HG03378 (cell line): ENCODE measurements around the gene ZMIZ2.
"Not testable (repeated sequence)": the region's sequence is repeated elsewhere in the genome, so short reads cannot be mapped to it uniquely, and the experiment has no call there.

Source experiments
- ATAC-seq: cut with Tn5 transposase; IDR thresholded peaks from one replicate; pipeline ENCODE4 v1.9.1; 2021; ENCODE audit warnings: mild to moderate bottlenecking, moderate library complexity; ENCODE audit not compliant: unreplicated experiment

The ZMIZ2 gene

GRCh38 chr7:44748045-44748947, at the start of gene ZMIZ2:
TSS of gene ZMIZ2 (plus strand) at chr7:44748847. CDS start at chr7:44756250, 7,403 bp downstream.
- no peak for ATAC-seq

- not testable (repeated sequence) for ATAC-seq
These were observed 49.0 kb upstream of the ZMIZ2 start for GRCh38 chr7:44699598-44699997.

- ATAC-seq = no peak
These were observed 48.3 kb upstream of the ZMIZ2 start for GRCh38 chr7:44700322-44700721.

- not testable (repeated sequence) for ATAC-seq
These were observed 45.3 kb upstream of the ZMIZ2 start for GRCh38 chr7:44703391-44703790.

- ATAC-seq = no peak
These were observed 44.7 kb upstream of the ZMIZ2 start for GRCh38 chr7:44703921-44704320.

- ATAC-seq = no peak
These were observed 43.2 kb upstream of the ZMIZ2 start for GRCh38 chr7:44705434-44705833.

- no peak for ATAC-seq
These were observed 41.7 kb upstream of the ZMIZ2 start for GRCh38 chr7:44706788-44707557.

GRCh38 chr7:44707558-44708230, 41.0 kb upstream of the ZMIZ2 start:
- ATAC-seq = no peak

- no peak for ATAC-seq
These were observed 39.4 kb upstream of the ZMIZ2 start for GRCh38 chr7:44709011-44709915.

GRCh38 chr7:44709945-44710596, 38.6 kb upstream of the ZMIZ2 start:
- ATAC-seq = no peak

GRCh38 chr7:44711528-44711927, 37.1 kb upstream of the ZMIZ2 start:
- no peak for ATAC-seq

GRCh38 chr7:44712012-44712411, 36.6 kb upstream of the ZMIZ2 start:
- ATAC-seq = no peak

GRCh38 chr7:44713141-44713540, 35.5 kb upstream of the ZMIZ2 start:
- ATAC-seq = no peak

- ATAC-seq = no peak
These were observed 34.8 kb upstream of the ZMIZ2 start for GRCh38 chr7:44713680-44714335.

GRCh38 chr7:44716205-44716604, 32.4 kb upstream of the ZMIZ2 start:
- ATAC-seq = no peak

GRCh38 chr7:44720301-44720700, 28.3 kb upstream of the ZMIZ2 start:
- no peak for ATAC-seq

- ATAC-seq = no peak
These were observed 24.4 kb upstream of the ZMIZ2 start for GRCh38 chr7:44724276-44724675.

- not testable (repeated sequence) for ATAC-seq
These were observed 22.4 kb upstream of the ZMIZ2 start for GRCh38 chr7:44726250-44726649.
